HepG2 (cell line): ENCODE results near the gene COPZ1. TPM values are rescaled to one million over a fixed set of nuclear protein-coding genes. Genes with fewer than 3 reads are reported as not detected.
A peak's percentile ranks its signal among the peaks of the same experiment; 100 is the strongest.

ENCODE experiments used
- ASH2L ChIP-seq: fragments of 300-600, 200-600 bp; sonication (generic); IDR thresholded peaks from 2 replicates; pipeline ENCODE4 v1.7.0; 2017; ENCODE audit warnings: low read depth, mild to moderate bottlenecking, moderate library complexity, mixed read lengths, low read length; ENCODE audit not compliant: insufficient read length
- CBX2 ChIP-seq, 2 experiments: fragments of 200-600 bp in 1 of 2; sonication (generic); formaldehyde crosslinking in 1 of 2; IDR thresholded peaks; 2 replicates each; pipeline versions ENCODE4 v1.7.0 to v1.8.1; 2018 to 2022; ENCODE audit warnings: low read depth in 2 of 2, low read length in 1 of 2, mild to moderate bottlenecking in 1 of 2, missing genetic modification reagents in 1 of 2
- CREBL2 ChIP-seq: sonication (generic); formaldehyde crosslinking; IDR thresholded peaks from 2 replicates; pipeline ENCODE4 v1.8.1; 2023; ENCODE audit warnings: missing genetic modification reagents, mild to moderate bottlenecking, borderline replicate concordance
- JUNB ChIP-seq: sonication (generic); formaldehyde crosslinking; IDR thresholded peaks from 2 replicates; pipeline ENCODE4 v1.8.0; 2022; ENCODE audit warnings: missing genetic modification reagents, mild to moderate bottlenecking, borderline replicate concordance
- KAT8 ChIP-seq: IDR thresholded peaks from 2 replicates; pipeline ENCODE4 v1.6.1; 2016; ENCODE audit warnings: missing genetic modification reagents, missing compliant biosample characterization
- PAWR ChIP-seq: sonication (generic); formaldehyde crosslinking; IDR thresholded peaks from 2 replicates; pipeline ENCODE4 v1.4.0; 2020; ENCODE audit warnings: missing genetic modification reagents, mild to moderate bottlenecking, borderline replicate concordance
- POGZ ChIP-seq: sonication (generic); formaldehyde crosslinking; IDR thresholded peaks from 2 replicates; pipeline ENCODE4 v1.4.0; 2020; ENCODE audit warnings: mild to moderate bottlenecking, missing genetic modification reagents
- RFXAP ChIP-seq: sonication (generic); formaldehyde crosslinking; IDR thresholded peaks from 2 replicates; pipeline ENCODE4 v1.4.0; 2020; ENCODE audit warnings: missing genetic modification reagents, borderline replicate concordance
- TCF12 ChIP-seq, 2 experiments: fragments of 450-650 bp in 1 of 2; sonication (generic) in 1 of 2; formaldehyde crosslinking in 1 of 2; IDR thresholded peaks; 2 replicates each; pipeline versions ENCODE4 v1.6.1 to v1.8.0; 2017 to 2022; ENCODE audit warnings: antibody characterized with exemption in 1 of 2, mild to moderate bottlenecking in 1 of 2, missing genetic modification reagents in 1 of 2, moderate library complexity in 1 of 2
- U2AF1 ChIP-seq: fragments of 200-400 bp; formaldehyde crosslinking; optimal IDR thresholded peaks from 2 replicates; pipeline ENCODE3; 2017; ENCODE audit warnings: mild to moderate bottlenecking, low read depth, low read length
- ZHX2 ChIP-seq, 2 experiments: sonication (generic) in 1 of 2; formaldehyde crosslinking in 1 of 2; IDR thresholded peaks; 2 replicates each; pipeline versions ENCODE4 v1.6.1 to v1.9.0; 2014 to 2022; ENCODE audit warnings: antibody characterized with exemption in 1 of 2, borderline replicate concordance in 1 of 2, inconsistent platforms in 1 of 2, low read depth in 1 of 2, missing genetic modification reagents in 1 of 2
- ZNF138 ChIP-seq: sonication (generic); formaldehyde crosslinking; IDR thresholded peaks from 2 replicates; pipeline ENCODE4 v1.5.0; 2020; ENCODE audit warnings: mild to moderate bottlenecking, low read depth, missing genetic modification reagents
- ZNF326 ChIP-seq: sonication (generic); formaldehyde crosslinking; IDR thresholded peaks from 2 replicates; pipeline ENCODE4 v1.4.0; 2020; ENCODE audit warnings: missing genetic modification reagents, borderline replicate concordance
- ZNF337 ChIP-seq: sonication (generic); formaldehyde crosslinking; IDR thresholded peaks from 2 replicates; pipeline ENCODE4 v1.5.1; 2020; ENCODE audit warnings: missing genetic modification reagents, low read depth, mild to moderate bottlenecking, borderline replicate concordance
- ZNF562 ChIP-seq: sonication (generic); formaldehyde crosslinking; IDR thresholded peaks from 2 replicates; pipeline ENCODE4 v1.8.0; 2022; ENCODE audit warnings: missing genetic modification reagents, borderline replicate concordance
- ZNF598 ChIP-seq: sonication (generic); formaldehyde crosslinking; IDR thresholded peaks from 2 replicates; pipeline ENCODE4 v1.5.1; 2020; ENCODE audit warnings: mild to moderate bottlenecking, missing genetic modification reagents, borderline replicate concordance
- polyA plus RNA-seq, 8 experiments: library from polyadenylated mRNA; depleted of rRNA in 3 of 8; stranded (reverse) in 7 of 8; unstranded in 1 of 8; fragments of >200 nt; fragmentation: Illumina TruSeq in 4 of 8; extraction: Trizol in 4 of 8; gene quantifications; 2 replicates each; pipeline versions ENCODE4 v1.2.1 to v1.2.3, GENCODE V29; 2011 to 2016; ENCODE audit warnings: low read depth in 4 of 8, missing spikeins in 1 of 8, mixed read lengths in 1 of 8; ENCODE audit not compliant: insufficient read depth in 1 of 8
- total RNA-seq, 5 experiments: library from RNA; depleted of rRNA; stranded (reverse); fragments of >200 nt; fragmentation: Illumina TruSeq; extraction: Trizol; gene quantifications; 2 replicates each; pipeline ENCODE4 v1.2.3, GENCODE V29; 2016; ENCODE audit warnings: low read depth in 1 of 5
- TF ChIP-seq, protein P1 (sequence below): sonication (generic); formaldehyde crosslinking; IDR thresholded peaks from 2 replicates; pipeline ENCODE4 v1.9.0; 2021; ENCODE audit warnings: missing genetic modification reagents, borderline replicate concordance
- TF ChIP-seq, protein P2 (sequence below): IDR thresholded peaks from 2 replicates; pipeline ENCODE4 v1.6.1; 2016; ENCODE audit warnings: missing biosample characterization, missing genetic modification reagents, low read depth

COPZ1 gene
- total and polyA plus RNA-seq, 2 of the 13 experiments (the other 11 are each of a cell fraction or from before 2014, with no cell fraction given), result 125 to 184 TPM

DNA sequence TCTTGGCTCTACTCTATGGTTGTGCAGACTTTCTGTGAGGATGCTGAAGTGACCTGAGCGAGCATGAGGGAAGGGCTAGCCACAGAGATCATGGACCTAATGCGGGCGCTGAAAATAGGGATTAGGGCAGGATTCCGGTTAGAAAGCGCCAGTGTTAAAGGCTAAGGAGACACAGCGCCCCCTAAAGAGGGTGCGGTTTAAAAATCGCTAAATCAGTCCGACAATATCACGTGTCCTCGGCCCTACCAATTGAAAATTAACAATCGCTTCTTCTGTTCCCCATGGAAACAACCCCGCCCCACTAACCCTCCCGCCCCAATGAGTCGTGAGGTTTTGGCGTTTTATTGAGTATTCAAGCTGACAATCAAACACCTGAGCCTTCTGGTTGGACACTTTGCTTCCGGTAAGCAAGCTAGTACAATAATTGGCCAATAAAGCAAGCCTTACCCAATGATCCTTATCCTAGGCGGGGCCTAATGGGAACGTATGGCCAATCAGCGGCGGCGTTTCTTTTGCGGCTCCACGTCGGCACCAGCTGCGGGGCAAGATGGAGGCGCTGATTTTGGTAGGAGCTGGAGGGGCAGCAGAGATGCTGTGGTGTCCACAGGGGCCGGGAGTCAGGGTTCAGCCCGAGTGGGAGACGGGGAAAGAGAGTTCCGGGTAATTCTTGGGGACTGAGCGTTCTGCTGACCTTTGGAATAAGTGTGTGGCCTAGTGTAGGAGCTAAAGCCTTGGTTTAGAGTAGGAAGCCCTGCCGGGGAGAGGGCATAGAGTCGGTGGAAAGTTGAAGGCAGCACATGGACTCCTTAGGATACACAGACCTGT lies at the start of gene COPZ1 (continued):
- TF ChIP-seq U2AF1 (no peak), CBX2 (IDR thresholded peaks at IDR 0.05; ENCODE audit: low read depth, low read length) (no peak), CBX2 (CRISPR knock-in tag; IDR thresholded peaks at IDR 0.05; ENCODE audit: low read depth) (no peak), ZNF138 (CRISPR knock-in tag) (0 out of 2 replicates have a peak, but pooled peaks have one; percentile 71), ZNF562 (CRISPR knock-in tag) (no peak), PAWR (CRISPR knock-in tag) (no peak), TCF12 (IDR thresholded peaks at IDR 0.05) (no peak), TCF12 (CRISPR knock-in tag; IDR thresholded peaks at IDR 0.05) (no peak), KAT8 (CRISPR knock-in tag) (peak; percentile 76), ASH2L (peak; percentile 89), JUNB (CRISPR knock-in tag) (no peak), POGZ (CRISPR knock-in tag) (peak; percentile 35), ZNF337 (CRISPR knock-in tag) (no peak), ZNF598 (CRISPR knock-in tag) (no peak), ZHX2 (IDR thresholded peaks at IDR 0.05; ENCODE audit: low read depth) (peak; percentile 73), ZHX2 (CRISPR knock-in tag; IDR thresholded peaks at IDR 0.05; ENCODE audit: borderline replicate concordance) (no peak), ZNF326 (CRISPR knock-in tag) (no peak), RFXAP (CRISPR knock-in tag) (peak; percentile 99), CREBL2 (CRISPR knock-in tag) (peak; percentile 39; the same call in 1 of the 2 replicates)
- TF ChIP-seq, protein P1, sequence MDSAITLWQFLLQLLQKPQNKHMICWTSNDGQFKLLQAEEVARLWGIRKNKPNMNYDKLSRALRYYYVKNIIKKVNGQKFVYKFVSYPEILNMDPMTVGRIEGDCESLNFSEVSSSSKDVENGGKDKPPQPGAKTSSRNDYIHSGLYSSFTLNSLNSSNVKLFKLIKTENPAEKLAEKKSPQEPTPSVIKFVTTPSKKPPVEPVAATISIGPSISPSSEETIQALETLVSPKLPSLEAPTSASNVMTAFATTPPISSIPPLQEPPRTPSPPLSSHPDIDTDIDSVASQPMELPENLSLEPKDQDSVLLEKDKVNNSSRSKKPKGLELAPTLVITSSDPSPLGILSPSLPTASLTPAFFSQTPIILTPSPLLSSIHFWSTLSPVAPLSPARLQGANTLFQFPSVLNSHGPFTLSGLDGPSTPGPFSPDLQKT, result no peak
- TF ChIP-seq, protein P2, sequence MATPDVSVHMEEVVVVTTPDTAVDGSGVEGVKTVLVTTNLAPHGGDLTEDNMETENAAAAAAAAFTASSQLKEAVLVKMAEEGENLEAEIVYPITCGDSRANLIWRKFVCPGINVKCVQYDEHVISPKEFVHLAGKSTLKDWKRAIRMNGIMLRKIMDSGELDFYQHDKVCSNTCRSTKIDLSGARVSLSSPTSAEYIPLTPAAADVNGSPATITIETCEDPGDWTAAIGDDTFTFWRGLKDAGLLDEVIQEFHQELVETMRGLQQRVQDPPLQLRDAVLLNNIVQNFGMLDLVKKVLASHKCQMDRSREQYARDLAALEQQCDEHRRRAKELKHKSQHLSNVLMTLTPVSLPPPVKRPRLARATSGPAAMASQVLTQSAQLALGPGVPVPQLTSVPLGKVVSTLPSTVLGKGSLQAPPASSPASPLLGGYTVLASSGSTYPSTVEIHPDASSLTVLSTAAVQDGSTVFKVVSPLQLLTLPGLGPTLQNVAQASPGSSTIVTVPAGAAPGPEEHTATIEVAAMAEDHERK (CRISPR knock-in tag), result peak; percentile 56; the same call in 1 of the 2 replicates
